HepG2 (cell line): ENCODE measurements around the gene TGFB2. TPM values are rescaled to one million over a fixed set of nuclear protein-coding genes. Genes with fewer than 3 reads are reported as not detected.

ENCODE experiments used
- ATAC-seq: fragments of 200-7000 bp; cut with Tn5 transposase; 3 replicates; pipeline ENCODE4 v1.9.1; 2020; ENCODE audit warnings: mild to moderate bottlenecking, moderate library complexity
- BruUV-seq: library from RNA; stranded (reverse); fragments of 400-500 nt; replicated peaks from 2 replicates; lab custom pipeline; 2021; lab: Mats Ljungman, UMichigan
- CTCF ChIA-PET: fragments of 300-600 bp; formaldehyde crosslinking; extraction: SDS; loops from one replicate; lab custom pipeline; 2021; ENCODE audit warnings: low total read pairs, inconsistent platforms, low intra/inter-chr PET ratio; lab: Yijun Ruan, JAX
- POLR2A ChIA-PET: fragments of 350-600 bp; sonication (Branson Sonifier 250); formaldehyde crosslinking; loops from one replicate; lab custom pipeline; 2020; ENCODE audit warnings: antibody characterized with exemption, inconsistent platforms; lab: Yijun Ruan, JAX
- DNase-seq: peaks from one replicate; pipeline ENCODE4 v3.0.0-alpha.2; 2015; ENCODE audit warnings: low spot score
- FAIRE-seq: peaks from 3 replicates; lab custom pipeline; 2011; peaks lifted over from hg19 to GRCh38; lab: Jason Lieb, UNC
- H2AFZ ChIP-seq: one replicate; pipeline ENCODE4 v1.6.1; 2011; ENCODE audit warnings: low read length, inconsistent platforms
- H3K27ac ChIP-seq: fragments of 300-600 bp; 3 replicates; pipeline ENCODE4 v1.8.0; 2011; ENCODE audit warnings: mixed run types, mild to moderate bottlenecking, mixed read lengths, low read length, inconsistent platforms; ENCODE audit not compliant: insufficient read depth; ENCODE audit errors: extremely low read length
- H3K27me3 ChIP-seq, 2 experiments: fragments of 200-600 bp in 1 of 2; 2 replicates in 1 of 2; 3 replicates in 1 of 2; pipeline versions ENCODE4 v1.6.0 to v1.8.0; 2011; ENCODE audit warnings: low read length in 2 of 2, mild to moderate bottlenecking in 2 of 2, moderate library complexity in 2 of 2, inconsistent platforms in 1 of 2; ENCODE audit not compliant: insufficient read depth in 2 of 2, control insufficient read depth in 1 of 2
- H3K36me3 ChIP-seq, 2 experiments: fragments of 200-600 bp in 1 of 2; replicated peaks in 1 of 2; 2 replicates in 1 of 2; 3 replicates in 1 of 2; pipeline versions ENCODE4 v1.5.1 to v1.8.0; 2011; ENCODE audit warnings: low read length in 2 of 2, inconsistent platforms in 1 of 2; ENCODE audit not compliant: insufficient read depth in 2 of 2, control insufficient read depth in 1 of 2
- H3K4me1 ChIP-seq: 2 replicates; pipeline ENCODE4 v1.5.1; 2012; ENCODE audit warnings: low read length, inconsistent platforms; ENCODE audit not compliant: insufficient read depth
- H3K4me2 ChIP-seq: 2 replicates; pipeline ENCODE4 v1.6.0; 2011; ENCODE audit warnings: low read depth, low read length, inconsistent platforms
- H3K4me3 ChIP-seq, 3 experiments: fragments of 200-600 bp in 1 of 3; sonication (generic), shearing (Covaris generic) in 1 of 3; replicated peaks in 1 of 3; 2 replicates each; pipeline ENCODE4 v1.5.1; 2011 to 2016; ENCODE audit warnings: low read length in 3 of 3, inconsistent platforms in 2 of 3, low read depth in 2 of 3, mild to moderate bottlenecking in 2 of 3, control low read depth in 1 of 3, mixed read lengths in 1 of 3; ENCODE audit not compliant: insufficient read depth in 1 of 3
- H3K79me2 ChIP-seq: one replicate; pipeline ENCODE4 v1.6.1; 2011; ENCODE audit warnings: low read length, inconsistent platforms; ENCODE audit not compliant: insufficient read depth
- H3K9ac ChIP-seq: 2 replicates; pipeline ENCODE4 v1.6.0; 2011; ENCODE audit warnings: mild to moderate bottlenecking, low read depth, low read length, inconsistent platforms; ENCODE audit not compliant: insufficient read depth
- H3K9me3 ChIP-seq: 2 replicates; pipeline ENCODE4 v1.5.1; 2012; ENCODE audit warnings: mild to moderate bottlenecking, low read length
- H4K20me1 ChIP-seq: 2 replicates; pipeline ENCODE4 v1.6.0; 2011; ENCODE audit warnings: inconsistent platforms, mild to moderate bottlenecking, low read length, moderate library complexity; ENCODE audit not compliant: insufficient read depth
- ARHGAP35 ChIP-seq: sonication (generic); formaldehyde crosslinking; IDR thresholded peaks from 2 replicates; pipeline ENCODE4 v1.9.0; 2022; ENCODE audit warnings: mild to moderate bottlenecking, inconsistent platforms, moderate library complexity, missing genetic modification reagents, borderline replicate concordance
- CCAR2 ChIP-seq: fragments of 200-400 bp; formaldehyde crosslinking; optimal IDR thresholded peaks from 2 replicates; pipeline ENCODE3; 2018; ENCODE audit warnings: low read depth, mild to moderate bottlenecking, low read length, moderate library complexity
- HMG20B ChIP-seq: conservative IDR thresholded peaks from 2 replicates; pipeline ENCODE4 v1.6.1; 2016; ENCODE audit warnings: missing genetic modification reagents, missing compliant biosample characterization
- HNRNPLL ChIP-seq: fragments of 200-400 bp; formaldehyde crosslinking; IDR thresholded peaks from 2 replicates; pipeline ENCODE4 v1.6.1; 2017; ENCODE audit warnings: mild to moderate bottlenecking, low read depth, low read length; ENCODE audit not compliant: poor library complexity, severe bottlenecking
- PHF8 ChIP-seq: sonication (generic); formaldehyde crosslinking; IDR thresholded peaks from 2 replicates; pipeline ENCODE4 v1.5.0; 2020; ENCODE audit warnings: missing genetic modification reagents
- POLR2G ChIP-seq: fragments of 200-400 bp; formaldehyde crosslinking; IDR thresholded peaks from 2 replicates; pipeline ENCODE4 v1.6.1; 2018; ENCODE audit warnings: mild to moderate bottlenecking, low read depth, low read length, moderate library complexity
- SOX6 ChIP-seq, 2 experiments: fragments of 450-650 bp in 1 of 2; sonication (generic) in 1 of 2; formaldehyde crosslinking in 1 of 2; IDR thresholded peaks; 2 replicates each; pipeline versions ENCODE4 v1.4.0 to v1.6.1; 2017 to 2020; ENCODE audit warnings: antibody characterized with exemption in 1 of 2, mild to moderate bottlenecking in 1 of 2, missing genetic modification reagents in 1 of 2
- TAF15 ChIP-seq: fragments of 200-400 bp; formaldehyde crosslinking; IDR thresholded peaks from one replicate; pipeline ENCODE4 v1.6.1; 2018; ENCODE audit warnings: mild to moderate bottlenecking, low read depth, low read length; ENCODE audit not compliant: poor library complexity, severe bottlenecking
- TMF1 ChIP-seq: sonication (generic); formaldehyde crosslinking; IDR thresholded peaks from 2 replicates; pipeline ENCODE4 v1.8.1; 2022; ENCODE audit warnings: low read depth, missing genetic modification reagents
- ZNF101 ChIP-seq: sonication (generic); formaldehyde crosslinking; IDR thresholded peaks from 2 replicates; pipeline ENCODE4 v1.4.0; 2020; ENCODE audit warnings: mild to moderate bottlenecking, low read depth, missing genetic modification reagents, borderline replicate concordance
- ZNF205 ChIP-seq: IDR thresholded peaks from 2 replicates; pipeline ENCODE4 v1.6.1; 2018; ENCODE audit warnings: missing biosample characterization, missing genetic modification reagents
- ZNF781 ChIP-seq: sonication (generic); formaldehyde crosslinking; IDR thresholded peaks from 2 replicates; pipeline ENCODE4 v1.5.1; 2020; ENCODE audit warnings: borderline replicate concordance, mild to moderate bottlenecking, missing genetic modification reagents; ENCODE audit errors: not compliant biosample characterization
- ZNF850 ChIP-seq: sonication (generic); formaldehyde crosslinking; conservative IDR thresholded peaks from 2 replicates; pipeline ENCODE4 v1.9.0; 2021; ENCODE audit warnings: mild to moderate bottlenecking, missing genetic modification reagents
- WGBS: methylation state at CpG from one replicate; pipeline ENCODE4 v1.1.6; 2017; ENCODE audit warnings: low lambda C conversion rate; 5-methylcytosine and 5-hydroxymethylcytosine counted together
- in situ Hi-C: cut with HindIII; loops from 2 replicates; pipeline ENCODE4 v1.10.0; 2017; ENCODE audit warnings: low pct_unique_long_range_greater_than_20kb; ENCODE audit not compliant: extremely low pct_ligation_motif_present
- intact Hi-C: fragments of 100-400 bp; cut with micrococcal nuclease; formaldehyde crosslinking; loops from one replicate; pipeline ENCODE4 v1.10.0; 2022; ENCODE audit not compliant: unreplicated experiment
- polyA plus RNA-seq, 8 experiments: library from polyadenylated mRNA; depleted of rRNA in 3 of 8; stranded (reverse) in 7 of 8; unstranded in 1 of 8; fragments of >200 nt; fragmentation: Illumina TruSeq in 4 of 8; extraction: Trizol in 4 of 8; gene quantifications; 2 replicates each; pipeline versions ENCODE4 v1.2.1 to v1.2.3, GENCODE V29; 2011 to 2016; ENCODE audit warnings: low read depth in 4 of 8, missing spikeins in 1 of 8, mixed read lengths in 1 of 8; ENCODE audit not compliant: insufficient read depth in 1 of 8
- total RNA-seq, 5 experiments: library from RNA; depleted of rRNA; stranded (reverse); fragments of >200 nt; fragmentation: Illumina TruSeq; extraction: Trizol; gene quantifications; 2 replicates each; pipeline ENCODE4 v1.2.3, GENCODE V29; 2016; ENCODE audit warnings: low read depth in 1 of 5
- TF ChIP-seq, protein P1 (sequence below): IDR thresholded peaks from 2 replicates; pipeline ENCODE4 v1.6.1; 2012; ENCODE audit warnings: low read length, improper control_type of control experiment

The TGFB2 gene
- total and polyA plus RNA-seq, 2 of the 13 experiments (the other 11 are each of a cell fraction or from before 2014, with no cell fraction given), result 0.07 TPM; not detected in 1

DNA sequence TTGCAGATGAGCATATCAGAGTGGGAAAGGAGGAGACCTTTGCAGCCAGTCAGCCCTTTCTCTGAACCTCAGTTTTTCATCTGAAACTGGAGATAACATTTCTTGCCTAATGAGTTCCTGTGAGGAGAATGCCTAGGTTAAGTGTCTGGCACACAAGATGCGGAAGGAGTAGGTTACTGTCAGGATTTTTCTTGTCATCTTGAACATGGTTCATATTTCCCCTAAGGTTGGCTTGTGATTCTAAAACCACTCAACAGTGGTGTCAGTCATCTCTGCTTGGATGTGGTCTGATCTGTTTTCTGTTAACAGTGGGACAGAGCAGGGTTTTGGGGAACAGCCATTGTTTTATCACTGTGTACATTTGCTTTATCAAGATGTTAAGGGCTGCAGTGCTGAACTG lies 70.6 kb downstream of the TGFB2 start:
- no peak for DNase-seq
- CTCF ChIA-PET, result no interaction called here
- FAIRE-seq, result no peak
- Histone ChIP-seq H3K4me3 (no peak overlapping the region), H2AFZ (no peak overlapping the region), H4K20me1 (no peaks in the 10 kb centered on the region), H3K36me3 (no peaks in the 10 kb centered on the region), H3K9ac (no peak overlapping the region), H3K27ac (no peak overlapping the region), H3K27me3 (no peaks in the 10 kb centered on the region; a peak in 1 of 5 replicates), H3K79me2 (no peaks in the 10 kb centered on the region), H3K4me2 (no peak overlapping the region), H3K9me3 (no peaks in the 10 kb centered on the region), H3K4me1 (no peaks in the 10 kb centered on the region)
- POLR2A ChIA-PET, result no interaction called here
- 100% methylated on average over 1 of the region's 1 CpG for WGBS
- in situ Hi-C loops (no loop called here), intact Hi-C loops (no loop called here)
- TF ChIP-seq ZNF781 (CRISPR knock-in tag) (no peak), CCAR2 (no peak), ZNF205 (CRISPR knock-in tag) (no peak), SOX6 (IDR thresholded peaks at IDR 0.05) (no peak), SOX6 (CRISPR knock-in tag; IDR thresholded peaks at IDR 0.05) (no peak), POLR2G (no peak), ZNF850 (no peak), ARHGAP35 (CRISPR knock-in tag) (no peak), PHF8 (CRISPR knock-in tag) (no peak), HMG20B (CRISPR knock-in tag) (no peak), TAF15 (no peak), ZNF101 (CRISPR knock-in tag) (no peak), TMF1 (CRISPR knock-in tag) (no peak), HNRNPLL (no peak)
- TF ChIP-seq, protein P1, sequence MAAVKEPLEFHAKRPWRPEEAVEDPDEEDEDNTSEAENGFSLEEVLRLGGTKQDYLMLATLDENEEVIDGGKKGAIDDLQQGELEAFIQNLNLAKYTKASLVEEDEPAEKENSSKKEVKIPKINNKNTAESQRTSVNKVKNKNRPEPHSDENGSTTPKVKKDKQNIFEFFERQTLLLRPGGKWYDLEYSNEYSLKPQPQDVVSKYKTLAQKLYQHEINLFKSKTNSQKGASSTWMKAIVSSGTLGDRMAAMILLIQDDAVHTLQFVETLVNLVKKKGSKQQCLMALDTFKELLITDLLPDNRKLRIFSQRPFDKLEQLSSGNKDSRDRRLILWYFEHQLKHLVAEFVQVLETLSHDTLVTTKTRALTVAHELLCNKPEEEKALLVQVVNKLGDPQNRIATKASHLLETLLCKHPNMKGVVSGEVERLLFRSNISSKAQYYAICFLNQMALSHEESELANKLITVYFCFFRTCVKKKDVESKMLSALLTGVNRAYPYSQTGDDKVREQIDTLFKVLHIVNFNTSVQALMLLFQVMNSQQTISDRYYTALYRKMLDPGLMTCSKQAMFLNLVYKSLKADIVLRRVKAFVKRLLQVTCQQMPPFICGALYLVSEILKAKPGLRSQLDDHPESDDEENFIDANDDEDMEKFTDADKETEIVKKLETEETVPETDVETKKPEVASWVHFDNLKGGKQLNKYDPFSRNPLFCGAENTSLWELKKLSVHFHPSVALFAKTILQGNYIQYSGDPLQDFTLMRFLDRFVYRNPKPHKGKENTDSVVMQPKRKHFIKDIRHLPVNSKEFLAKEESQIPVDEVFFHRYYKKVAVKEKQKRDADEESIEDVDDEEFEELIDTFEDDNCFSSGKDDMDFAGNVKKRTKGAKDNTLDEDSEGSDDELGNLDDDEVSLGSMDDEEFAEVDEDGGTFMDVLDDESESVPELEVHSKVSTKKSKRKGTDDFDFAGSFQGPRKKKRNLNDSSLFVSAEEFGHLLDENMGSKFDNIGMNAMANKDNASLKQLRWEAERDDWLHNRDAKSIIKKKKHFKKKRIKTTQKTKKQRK, result no peak
- BruUV-seq, result no TSS peak
- ATAC-seq, result no peak
